ENCODE results near the gene ACOT7. TPM values are rescaled to one million over a fixed set of nuclear protein-coding genes. Genes with fewer than 3 reads are reported as not detected.
A peak's percentile ranks its signal among the peaks of the same experiment; 100 is the strongest.

The ACOT7 gene
- total RNA-seq, 4 donors from 2014 or later = 15.0 to 38.7 (median 28.6) TPM

- H3K4me3 ChIP-seq = no peak overlapping the region
- intact Hi-C loops (cut with DNase I) = no loop called here
- WGBS = 43% methylated on average over 6 of the region's 6 CpGs
- TF ChIP-seq CTCF (IDR thresholded peaks at IDR 0.05) (no peak), EP300 (IDR thresholded peaks at IDR 0.05) (no peak), POLR2AphosphoS5 (IDR thresholded peaks at IDR 0.05) (no peak), POLR2A (IDR thresholded peaks at IDR 0.05; ENCODE audit: low read depth) (no peak)
- DNase-seq (ENCODE audit: extremely low spot score) = no peak
- H3K4me1 ChIP-seq = peaks cover 46 to 60% (median 49%) of the 10 kb centered on the region in 4 donors
- H3K9me3 ChIP-seq = no peaks in the 10 kb centered on the region
- H3K27me3 ChIP-seq = no peaks in the 10 kb centered on the region
- H3K36me3 ChIP-seq = no peaks in the 10 kb centered on the region
- peak overlapping the region; percentile 10 to 62 (median 40) for H3K27ac ChIP-seq (replicated peaks in 1 of 4)
Measured at GRCh38 chr1:6353619-6353954, 40.0 kb downstream of the ACOT7 start.

- intact Hi-C loops (cut with DNase I) = no loop called here
- TF ChIP-seq POLR2AphosphoS5 (IDR thresholded peaks at IDR 0.05) (no peak), POLR2A (IDR thresholded peaks at IDR 0.05; ENCODE audit: low read depth) (no peak), CTCF (IDR thresholded peaks at IDR 0.05) (no peak), EP300 (IDR thresholded peaks at IDR 0.05) (no peak)
- Histone ChIP-seq H3K4me3 (no peak overlapping the region), H3K27me3 (no peaks in the 10 kb centered on the region), H3K27ac (replicated peaks in 1 of 4) (no peak overlapping the region), H3K9me3 (no peaks in the 10 kb centered on the region), H3K4me1 (peaks cover 44 to 55% (median 50%) of the 10 kb centered on the region in 4 donors), H3K36me3 (no peaks in the 10 kb centered on the region)
- 68% methylated on average over 3 of the region's 3 CpGs for WGBS
- DNase-seq (ENCODE audit: extremely low spot score) = no peak
Measured at GRCh38 chr1:6352138-6352563, 41.4 kb downstream of the ACOT7 start.

- no peaks in the 10 kb centered on the region for H3K9me3 ChIP-seq
- no peak overlapping the region for H3K4me3 ChIP-seq
- TF ChIP-seq CTCF (IDR thresholded peaks at IDR 0.05) (no peak), POLR2A (IDR thresholded peaks at IDR 0.05; ENCODE audit: low read depth) (no peak), POLR2AphosphoS5 (IDR thresholded peaks at IDR 0.05) (no peak), EP300 (IDR thresholded peaks at IDR 0.05) (no peak)
- no peak for DNase-seq (ENCODE audit: extremely low spot score)
- intact Hi-C loops (cut with DNase I) = no loop called here
- no peak overlapping the region for H3K27ac ChIP-seq (replicated peaks in 1 of 4)
- H3K27me3 ChIP-seq = no peaks in the 10 kb centered on the region
- peaks cover 44 to 55% (median 50%) of the 10 kb centered on the region in 4 donors for H3K4me1 ChIP-seq
- 65% methylated on average over 15 of the region's 15 CpGs for WGBS
- H3K36me3 ChIP-seq = no peaks in the 10 kb centered on the region
Measured at GRCh38 chr1:6351480-6352137, 42.0 kb downstream of the ACOT7 start.

- 71% methylated on average over 9 of the region's 15 CpGs for WGBS
- Histone ChIP-seq H3K4me3 (no peak overlapping the region), H3K27me3 (no peaks in the 10 kb centered on the region), H3K4me1 (peaks cover 44 to 55% (median 50%) of the 10 kb centered on the region in 4 donors), H3K36me3 (no peaks in the 10 kb centered on the region), H3K27ac (replicated peaks in 1 of 4) (no peak overlapping the region), H3K9me3 (no peaks in the 10 kb centered on the region)
- intact Hi-C loops (cut with DNase I) = no loop called here
- DNase-seq (ENCODE audit: extremely low spot score) = no peak
- no peak for TF ChIP-seq POLR2AphosphoS5 (IDR thresholded peaks at IDR 0.05)
- no peak for TF ChIP-seq POLR2A (IDR thresholded peaks at IDR 0.05; ENCODE audit: low read depth)
- TF ChIP-seq CTCF (IDR thresholded peaks at IDR 0.05) = no peak
- no peak for TF ChIP-seq EP300 (IDR thresholded peaks at IDR 0.05)
Measured at GRCh38 chr1:6350416-6351088, 43.0 kb downstream of the ACOT7 start.

All from esophagus muscularis mucosa (tissue), 4 donors.